Type B pancreatic cell (in vitro differentiated cells): ENCODE data around the gene MTA1. TPM values are rescaled to one million over a fixed set of nuclear protein-coding genes. Genes with fewer than 3 reads are reported as not detected.

Experiments used
- DNase-seq: peaks from one replicate; pipeline ENCODE4 v3.0.0; 2021; ENCODE audit warnings: mixed read lengths; ENCODE audit not compliant: unreplicated experiment; ENCODE audit errors: extremely low spot score
- H3K27ac Mint-ChIP-seq: 2 replicates; pipeline ENCODE4 v1.8.0; 2021; ENCODE audit warnings: mild to moderate bottlenecking, mixed read lengths
- H3K27me3 Mint-ChIP-seq: 2 replicates; pipeline ENCODE4 v1.8.0; 2021; ENCODE audit warnings: mixed read lengths
- H3K36me3 Mint-ChIP-seq: 2 replicates; pipeline ENCODE4 v1.8.0; 2021; ENCODE audit warnings: mixed read lengths
- H3K4me1 Mint-ChIP-seq: one replicate; pipeline ENCODE4 v1.8.0; 2021; ENCODE audit warnings: mixed read lengths; ENCODE audit not compliant: unreplicated experiment
- H3K4me3 Mint-ChIP-seq: 2 replicates; pipeline ENCODE4 v1.8.0; 2021; ENCODE audit warnings: mild to moderate bottlenecking, mixed read lengths
- H3K9me3 Mint-ChIP-seq: 2 replicates; pipeline ENCODE4 v1.8.0; 2021; ENCODE audit warnings: mixed read lengths
- CTCF ChIP-seq: fragments of 200-600 bp; sonication (generic); conservative IDR thresholded peaks from 2 replicates; pipeline ENCODE4 v1.5.0; 2021; ENCODE audit warnings: antibody characterized with exemption, mild to moderate bottlenecking
- total RNA-seq: library from RNA; stranded (reverse); gene quantifications from 2 replicates; pipeline ENCODE4 v1.2.1, GENCODE V29; 2021; ENCODE audit warnings: low replicate concordance

The MTA1 gene
- total RNA-seq, 1 donor from 2014 or later = 194 TPM

- TF ChIP-seq CTCF = no peak
- H3K4me1 Mint-ChIP-seq = peaks cover 18% of the 10 kb centered on the region
- peak within 1 kb of the TSS; percentile 65 for H3K4me3 Mint-ChIP-seq
- H3K27me3 Mint-ChIP-seq = peaks cover 26% of the 10 kb centered on the region
- no peak for DNase-seq
- peak within 1 kb of the TSS; percentile 16 for H3K27ac Mint-ChIP-seq
- H3K9me3 Mint-ChIP-seq = no peaks in the 10 kb centered on the region
- no peaks in the 10 kb centered on the region for H3K36me3 Mint-ChIP-seq
These were observed 66.7 kb downstream of the MTA1 start, which contains the start of gene CRIP1 for GRCh38 chr14:105486163-105486973. TSS of gene CRIP1 (plus strand) at chr14:105486886. CDS start at chr14:105487260, 374 bp downstream.

GRCh38 chr14:105486974-105487448, 67.4 kb downstream of the MTA1 start:
- TF ChIP-seq CTCF = no peak
- H3K27ac Mint-ChIP-seq = no peak overlapping the region
- H3K9me3 Mint-ChIP-seq = no peaks in the 10 kb centered on the region
- H3K4me3 Mint-ChIP-seq = no peak overlapping the region
- no peaks in the 10 kb centered on the region for H3K36me3 Mint-ChIP-seq
- no peak for DNase-seq
- peaks cover 23% of the 10 kb centered on the region for H3K27me3 Mint-ChIP-seq
- peaks cover 15% of the 10 kb centered on the region for H3K4me1 Mint-ChIP-seq

GRCh38 chr14:105487449-105487985, 67.9 kb downstream of the MTA1 start:
- H3K36me3 Mint-ChIP-seq = no peaks in the 10 kb centered on the region
- peaks cover 19% of the 10 kb centered on the region for H3K27me3 Mint-ChIP-seq
- no peak for TF ChIP-seq CTCF
- H3K4me3 Mint-ChIP-seq = no peak overlapping the region
- no peak overlapping the region for H3K27ac Mint-ChIP-seq
- peaks cover 10% of the 10 kb centered on the region for H3K4me1 Mint-ChIP-seq
- DNase-seq = no peak
- H3K9me3 Mint-ChIP-seq = no peaks in the 10 kb centered on the region

GRCh38 chr14:105487986-105488777, 68.6 kb downstream of the MTA1 start:
- TF ChIP-seq CTCF = no peak
- H3K27ac Mint-ChIP-seq = no peak overlapping the region
- no peak overlapping the region for H3K4me3 Mint-ChIP-seq
- no peaks in the 10 kb centered on the region for H3K9me3 Mint-ChIP-seq
- DNase-seq = no peak
- no peaks in the 10 kb centered on the region for H3K36me3 Mint-ChIP-seq
- H3K4me1 Mint-ChIP-seq = peaks cover 10% of the 10 kb centered on the region
- H3K27me3 Mint-ChIP-seq = peaks cover 19% of the 10 kb centered on the region

- no peak for DNase-seq
- Mint-ChIP-seq H3K4me1 (peaks cover 10% of the 10 kb centered on the region), H3K27me3 (peaks cover 19% of the 10 kb centered on the region), H3K9me3 (no peaks in the 10 kb centered on the region), H3K27ac (peak overlapping the region; percentile 85), H3K4me3 (peak overlapping the region; percentile 84), H3K36me3 (no peaks in the 10 kb centered on the region)
- no peak for TF ChIP-seq CTCF
These were observed 69.3 kb downstream of the MTA1 start for GRCh38 chr14:105488781-105489541.
